Neuronal stem cell (in vitro differentiated cells): ENCODE results near the gene ZNF423.

Source experiments
- DNase-seq: peaks from one replicate; pipeline ENCODE4 v3.0.0-alpha.2; 2013; ENCODE audit warnings: low spot score
- H2AFZ ChIP-seq: one replicate; pipeline ENCODE4 v1.6.1; 2013; ENCODE audit warnings: mild to moderate bottlenecking, low read length, inconsistent platforms
- H2AK5ac ChIP-seq: 2 replicates; pipeline ENCODE4 v1.6.1; 2013; ENCODE audit warnings: low read depth, mild to moderate bottlenecking, inconsistent platforms, low read length, moderate library complexity, mixed read lengths
- H2BK120ac ChIP-seq: 2 replicates; pipeline ENCODE4 v1.6.1; 2013; ENCODE audit warnings: low read depth, mild to moderate bottlenecking, inconsistent platforms, low read length, moderate library complexity, mixed read lengths
- H2BK12ac ChIP-seq: one replicate; pipeline ENCODE4 v1.6.1; 2013; ENCODE audit warnings: low read length, inconsistent platforms
- H2BK15ac ChIP-seq: 2 replicates; pipeline ENCODE4 v1.6.1; 2013; ENCODE audit warnings: mild to moderate bottlenecking, low read length, inconsistent platforms, mixed read lengths
- H2BK5ac ChIP-seq: one replicate; pipeline ENCODE4 v1.6.1; 2013; ENCODE audit warnings: inconsistent platforms, mild to moderate bottlenecking, low read length, moderate library complexity
- H3K14ac ChIP-seq: one replicate; pipeline ENCODE4 v1.6.1; 2013; ENCODE audit warnings: low read length, inconsistent platforms
- H3K18ac ChIP-seq: 2 replicates; pipeline ENCODE4 v1.6.1; 2013; ENCODE audit warnings: low read length, inconsistent platforms
- H3K23ac ChIP-seq: 2 replicates; pipeline ENCODE4 v1.6.1; 2013; ENCODE audit warnings: low read depth, mild to moderate bottlenecking, mixed read lengths, low read length, inconsistent platforms; ENCODE audit not compliant: poor library complexity
- H3K27ac ChIP-seq: replicated peaks from 3 replicates; pipeline ENCODE4 v1.5.1; 2013; ENCODE audit warnings: low read length, inconsistent platforms
- H3K27me3 ChIP-seq, 3 experiments: 2 replicates each; pipeline ENCODE4 v1.6.1; 2013; ENCODE audit warnings: low read length in 3 of 3, mild to moderate bottlenecking in 2 of 3, inconsistent platforms in 1 of 3, low read depth in 1 of 3, mixed read lengths in 1 of 3, moderate library complexity in 1 of 3; ENCODE audit not compliant: control insufficient read depth in 3 of 3, insufficient read depth in 3 of 3
- H3K36me3 ChIP-seq, 2 donors: replicated peaks in 1 of 2; 2 replicates each; pipeline ENCODE4 v1.6.1; 2013; ENCODE audit warnings: low read length in 2 of 2; ENCODE audit not compliant: control insufficient read depth in 2 of 2, insufficient read depth in 2 of 2
- H3K4ac ChIP-seq: 2 replicates; pipeline ENCODE4 v1.6.1; 2013; ENCODE audit warnings: inconsistent platforms, mild to moderate bottlenecking, low read length, moderate library complexity
- H3K4me1 ChIP-seq, 2 donors: 1 replicate in 1 of 2; 2 replicates in 1 of 2; pipeline ENCODE4 v1.6.1; 2013; ENCODE audit warnings: low read length in 2 of 2, low read depth in 1 of 2; ENCODE audit not compliant: control insufficient read depth in 2 of 2, insufficient read depth in 1 of 2
- H3K4me2 ChIP-seq: one replicate; pipeline ENCODE4 v1.6.1; 2013; ENCODE audit warnings: mild to moderate bottlenecking, low read length, inconsistent platforms; ENCODE audit not compliant: insufficient read depth, poor library complexity, severe bottlenecking
- H3K4me3 ChIP-seq, 2 donors: 2 replicates each; pipeline ENCODE4 v1.5.1; 2013; ENCODE audit warnings: low read length in 2 of 2, mild to moderate bottlenecking in 2 of 2, inconsistent platforms in 1 of 2, moderate library complexity in 1 of 2
- H3K79me1 ChIP-seq: one replicate; pipeline ENCODE4 v1.6.1; 2013; ENCODE audit warnings: low read depth, mild to moderate bottlenecking, inconsistent platforms, low read length, moderate library complexity
- H3K9ac ChIP-seq: one replicate; pipeline ENCODE4 v1.6.1; 2013; ENCODE audit warnings: mild to moderate bottlenecking, low read depth, low read length, inconsistent platforms; ENCODE audit not compliant: poor library complexity
- H3K9me3 ChIP-seq, 2 donors: replicated peaks in 1 of 2; 2 replicates each; pipeline versions ENCODE3 to v1.6.1; 2013; ENCODE audit warnings: low read length in 2 of 2, mild to moderate bottlenecking in 2 of 2, inconsistent platforms in 1 of 2, low read depth in 1 of 2, mixed read lengths in 1 of 2, moderate library complexity in 1 of 2; ENCODE audit not compliant: control insufficient read depth in 2 of 2, insufficient read depth in 1 of 2
- H4K8ac ChIP-seq: one replicate; pipeline ENCODE4 v1.6.1; 2013; ENCODE audit warnings: low read depth, mild to moderate bottlenecking, inconsistent platforms, low read length, moderate library complexity
- H4K91ac ChIP-seq: one replicate; pipeline ENCODE4 v1.6.1; 2013; ENCODE audit warnings: low read length, low read depth, mild to moderate bottlenecking, inconsistent platforms; ENCODE audit not compliant: poor library complexity
- WGBS, 2 donors: extraction: QIAGEN DNeasy Blood & Tissue Kit; methylation state at CpG; one replicate each; pipeline ENCODE4 v1.1.7; 2013; ENCODE audit warnings: missing lambda C conversion rate in 2 of 2, mixed read lengths in 1 of 2; ENCODE audit not compliant: insufficient read length in 2 of 2, insufficient replicate concordance in 1 of 2; ENCODE audit errors: extremely low coverage in 2 of 2; 5-methylcytosine and 5-hydroxymethylcytosine counted together

ZNF423 gene

GRCh38 chr16:49727611-49728010, 128.3 kb downstream of the ZNF423 start:
- no peak overlapping the region for H3K9ac ChIP-seq
- WGBS, 2 donors: no CpG with 5 or more reads among the region's 11 CpGs
- H3K4me2 ChIP-seq: no peak overlapping the region

GRCh38 chr16:49726155-49726554, 129.8 kb downstream of the ZNF423 start:
- Histone ChIP-seq H2AK5ac (no peak overlapping the region), H3K23ac (no peak overlapping the region), H2AFZ (no peak overlapping the region), H3K79me1 (peaks cover 6% of the 10 kb centered on the region), H4K91ac (no peak overlapping the region), H3K36me3 (peaks cover 15 to 93% of the 10 kb centered on the region in 2 donors), H3K4me3 (no peak overlapping the region), H3K14ac (no peak overlapping the region), H3K4me2 (no peak overlapping the region), H3K18ac (no peak overlapping the region), H2BK5ac (peak overlapping the region; percentile 33), H2BK120ac (no peak overlapping the region), H4K8ac (no peak overlapping the region), H3K27ac (no peak overlapping the region), H3K4ac (no peak overlapping the region), H3K27me3 (no peaks in the 10 kb centered on the region), H2BK12ac (no peak overlapping the region), H3K4me1 (no peaks in the 10 kb centered on the region), H2BK15ac (no peak overlapping the region), H3K9me3 (peaks cover 12 to 29% of the 10 kb centered on the region in 2 donors), H3K9ac (no peak overlapping the region)
- no peak for DNase-seq
- no CpG with 5 or more reads among the region's 6 CpGs for WGBS, 2 donors

More at GRCh38 chr16:49727611-49728010, 128.3 kb downstream of the ZNF423 start:
- Histone ChIP-seq H3K4me3 (no peak overlapping the region), H3K14ac (no peak overlapping the region), H2BK12ac (no peak overlapping the region), H3K27ac (no peak overlapping the region), H2AFZ (no peak overlapping the region), H2BK15ac (no peak overlapping the region), H4K8ac (no peak overlapping the region), H3K18ac (peak overlapping the region; percentile 60), H4K91ac (no peak overlapping the region), H3K36me3 (peaks cover 15 to 88% of the 10 kb centered on the region in 2 donors), H3K23ac (no peak overlapping the region), H2BK120ac (no peak overlapping the region), H3K4me1 (no peaks in the 10 kb centered on the region), H3K9me3 (peaks cover 12 to 27% of the 10 kb centered on the region in 2 donors), H2BK5ac (no peak overlapping the region), H3K4ac (no peak overlapping the region), H3K79me1 (peaks cover under 1% of the 10 kb centered on the region), H2AK5ac (no peak overlapping the region), H3K27me3 (no peaks in the 10 kb centered on the region)
- DNase-seq: no peak

DNA sequence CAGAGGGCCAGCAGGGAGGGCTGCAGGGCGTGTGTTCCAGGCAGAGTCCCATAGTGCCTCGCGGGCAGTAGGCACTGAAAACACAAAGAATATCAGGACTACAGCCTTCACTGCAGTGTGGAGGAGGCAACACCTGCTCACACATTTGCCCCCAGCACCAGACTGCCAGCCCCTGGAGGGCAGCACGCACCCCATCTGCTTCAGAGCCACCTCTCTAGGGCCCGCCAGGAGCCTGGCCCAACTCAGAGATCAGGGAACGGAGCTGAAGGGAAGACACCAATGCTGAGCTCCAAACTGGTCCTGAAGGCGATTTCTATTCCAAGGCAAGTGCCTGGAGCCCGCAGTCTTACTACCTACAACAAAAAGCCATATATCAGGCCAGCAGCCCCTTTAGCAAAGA, 130.3 kb downstream of the ZNF423 start:
- WGBS, 2 donors: no CpG with 5 or more reads among the region's 8 CpGs
- no peak overlapping the region for H2BK12ac ChIP-seq
- H3K27me3 ChIP-seq: no peaks in the 10 kb centered on the region
- peaks cover 6% of the 10 kb centered on the region for H3K79me1 ChIP-seq
- H4K8ac ChIP-seq: no peak overlapping the region
- H3K27ac ChIP-seq: no peak overlapping the region
- no peak overlapping the region for H4K91ac ChIP-seq
- H3K23ac ChIP-seq: no peak overlapping the region
- H3K4me1 ChIP-seq: no peaks in the 10 kb centered on the region
- H2AK5ac ChIP-seq: no peak overlapping the region
- no peak overlapping the region for H2BK120ac ChIP-seq
- peak overlapping the region; percentile 33 for H2BK5ac ChIP-seq
- H3K36me3 ChIP-seq: peaks cover 13 to 93% of the 10 kb centered on the region in 2 donors
- H2BK15ac ChIP-seq: no peak overlapping the region
- no peak overlapping the region for H3K18ac ChIP-seq
- no peak overlapping the region for H3K14ac ChIP-seq
- peaks cover 10 to 24% of the 10 kb centered on the region in 2 donors for H3K9me3 ChIP-seq
- no peak overlapping the region for H3K9ac ChIP-seq
- H3K4me3 ChIP-seq: no peak overlapping the region
- H2AFZ ChIP-seq: no peak overlapping the region
- H3K4me2 ChIP-seq: no peak overlapping the region
- no peak for DNase-seq
- H3K4ac ChIP-seq: no peak overlapping the region

DNA sequence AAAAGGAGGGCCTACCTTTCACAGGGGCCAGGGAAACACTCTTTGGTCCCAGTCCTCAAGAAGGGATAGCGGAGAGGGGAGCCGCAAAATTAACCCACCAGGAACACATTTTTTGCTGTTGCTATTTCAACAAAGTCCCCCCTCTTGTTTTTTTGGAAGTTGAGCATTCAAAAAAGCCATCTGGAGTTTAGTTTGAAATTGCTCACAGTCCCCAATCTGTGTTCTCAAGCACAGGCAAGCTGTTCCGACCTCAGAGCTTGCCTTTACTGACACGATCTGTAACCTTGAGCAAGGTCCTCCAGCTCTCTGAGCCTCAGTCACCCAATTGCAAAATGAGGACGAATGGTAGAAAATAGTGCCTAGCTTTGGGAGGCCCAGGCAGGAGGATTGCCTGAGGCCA, 131.1 kb downstream of the ZNF423 start:
- Histone ChIP-seq H3K4me3 (no peak overlapping the region), H4K91ac (no peak overlapping the region)

More for the DNA sequence above, 131.1 kb downstream of the ZNF423 start:
- H2BK12ac ChIP-seq: no peak overlapping the region
- H3K23ac ChIP-seq: no peak overlapping the region
- peaks cover 3 to 15% of the 10 kb centered on the region in 2 donors for H3K9me3 ChIP-seq
- no peak overlapping the region for H3K4ac ChIP-seq
- no peak overlapping the region for H2AFZ ChIP-seq
- H2BK120ac ChIP-seq: no peak overlapping the region
- H3K27me3 ChIP-seq: no peaks in the 10 kb centered on the region
- H4K8ac ChIP-seq: no peak overlapping the region
- H3K36me3 ChIP-seq: peaks cover 6 to 92% of the 10 kb centered on the region in 2 donors
- H3K4me1 ChIP-seq: no peaks in the 10 kb centered on the region
- no peak overlapping the region for H3K14ac ChIP-seq
- no CpG with 5 or more reads among the region's 5 CpGs for WGBS, 2 donors
- no peak overlapping the region for H3K9ac ChIP-seq
- no peak overlapping the region for H3K27ac ChIP-seq
- peak overlapping the region; percentile 27 for H2BK15ac ChIP-seq
- H3K18ac ChIP-seq: peak overlapping the region; percentile 13
- no peak overlapping the region for H3K4me2 ChIP-seq
- no peak overlapping the region for H2AK5ac ChIP-seq
- peaks cover 9% of the 10 kb centered on the region for H3K79me1 ChIP-seq
- H2BK5ac ChIP-seq: no peak overlapping the region
- no peak for DNase-seq
